Urothelium cell line (cell line): ENCODE measurements around the gene ERRFI1.

ENCODE experiments used
- DNase-seq: peaks from one replicate; pipeline ENCODE4 v3.0.0; 2011; ENCODE audit warnings: low spot score, mixed read lengths
- FAIRE-seq: peaks from 2 replicates; lab custom pipeline; 2011; peaks lifted over from hg19 to GRCh38; lab: Jason Lieb, UNC

ERRFI1 gene

GRCh38 chr1:8021676-8022266, 4.3 kb downstream of the ERRFI1 start:
- FAIRE-seq (no peak), DNase-seq (no peak)

- DNase-seq: peak; percentile 42
- no peak for FAIRE-seq
These were observed 6.1 kb downstream of the ERRFI1 start for GRCh38 chr1:8020032-8020431.

- FAIRE-seq (no peak), DNase-seq (no peak)
These were observed 6.9 kb downstream of the ERRFI1 start for GRCh38 chr1:8019229-8019620.

- DNase-seq (no peak), FAIRE-seq (no peak)
These were observed 7.4 kb downstream of the ERRFI1 start for GRCh38 chr1:8018492-8019228.

GRCh38 chr1:8017495-8018197, 8.5 kb downstream of the ERRFI1 start:
- FAIRE-seq (no peak), DNase-seq (no peak)

GRCh38 chr1:8016895-8017241, 9.2 kb downstream of the ERRFI1 start:
- DNase-seq: no peak
- no peak for FAIRE-seq

- DNase-seq (no peak), FAIRE-seq (no peak)
These were observed 9.8 kb downstream of the ERRFI1 start for GRCh38 chr1:8016210-8016894.

GRCh38 chr1:8015809-8016165, 10.3 kb downstream of the ERRFI1 start:
- no peak for FAIRE-seq
- no peak for DNase-seq

GRCh38 chr1:8015036-8015808, 10.9 kb downstream of the ERRFI1 start:
- no peak for FAIRE-seq
- DNase-seq: peak; percentile 23

GRCh38 chr1:8014381-8014988, 11.6 kb downstream of the ERRFI1 start:
- no peak for FAIRE-seq
- no peak for DNase-seq

- FAIRE-seq: no peak
- DNase-seq: no peak
These were observed 12.3 kb downstream of the ERRFI1 start for GRCh38 chr1:8013800-8014199.

- DNase-seq: no peak
- no peak for FAIRE-seq
These were observed 12.7 kb downstream of the ERRFI1 start for GRCh38 chr1:8013399-8013798.

GRCh38 chr1:8012955-8013354, 13.2 kb downstream of the ERRFI1 start:
- no peak for FAIRE-seq
- no peak for DNase-seq

- DNase-seq (no peak), FAIRE-seq (no peak)
These were observed 13.9 kb downstream of the ERRFI1 start for GRCh38 chr1:8011923-8012858.

- FAIRE-seq (no peak), DNase-seq (no peak)
These were observed 15.1 kb downstream of the ERRFI1 start for GRCh38 chr1:8011016-8011415.

- FAIRE-seq (no peak), DNase-seq (no peak)
These were observed 15.9 kb downstream of the ERRFI1 start for GRCh38 chr1:8010080-8010664.

GRCh38 chr1:8009043-8010002, 16.8 kb downstream of the ERRFI1 start:
- no peak for FAIRE-seq
- DNase-seq: no peak
